ENCODE data around the gene TMPRSS11D. TPM values are rescaled to one million over a fixed set of nuclear protein-coding genes. Genes with fewer than 3 reads are reported as not detected.

The TMPRSS11D gene
- total RNA-seq, 1 donor from 2014 or later = not detected

- TF ChIP-seq, protein P1, sequence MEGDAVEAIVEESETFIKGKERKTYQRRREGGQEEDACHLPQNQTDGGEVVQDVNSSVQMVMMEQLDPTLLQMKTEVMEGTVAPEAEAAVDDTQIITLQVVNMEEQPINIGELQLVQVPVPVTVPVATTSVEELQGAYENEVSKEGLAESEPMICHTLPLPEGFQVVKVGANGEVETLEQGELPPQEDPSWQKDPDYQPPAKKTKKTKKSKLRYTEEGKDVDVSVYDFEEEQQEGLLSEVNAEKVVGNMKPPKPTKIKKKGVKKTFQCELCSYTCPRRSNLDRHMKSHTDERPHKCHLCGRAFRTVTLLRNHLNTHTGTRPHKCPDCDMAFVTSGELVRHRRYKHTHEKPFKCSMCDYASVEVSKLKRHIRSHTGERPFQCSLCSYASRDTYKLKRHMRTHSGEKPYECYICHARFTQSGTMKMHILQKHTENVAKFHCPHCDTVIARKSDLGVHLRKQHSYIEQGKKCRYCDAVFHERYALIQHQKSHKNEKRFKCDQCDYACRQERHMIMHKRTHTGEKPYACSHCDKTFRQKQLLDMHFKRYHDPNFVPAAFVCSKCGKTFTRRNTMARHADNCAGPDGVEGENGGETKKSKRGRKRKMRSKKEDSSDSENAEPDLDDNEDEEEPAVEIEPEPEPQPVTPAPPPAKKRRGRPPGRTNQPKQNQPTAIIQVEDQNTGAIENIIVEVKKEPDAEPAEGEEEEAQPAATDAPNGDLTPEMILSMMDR (IDR thresholded peaks at IDR 0.05) = no peak
- intact Hi-C loops (cut with DNase I) = no loop called here
- H3K9me3 ChIP-seq = no peaks in the 10 kb centered on the region
- ATAC-seq (no peak), DNase-seq (no peak)
- no peaks in the 10 kb centered on the region for H3K36me3 ChIP-seq
- H3K27ac ChIP-seq = no peak overlapping the region
- no peaks in the 10 kb centered on the region for H3K4me1 ChIP-seq
- no peaks in the 10 kb centered on the region for H3K27me3 ChIP-seq
- no peak overlapping the region for H3K4me3 ChIP-seq
Observed at GRCh38 chr4:67886281-67886680, 2.5 kb upstream of the TMPRSS11D start.

DNA sequence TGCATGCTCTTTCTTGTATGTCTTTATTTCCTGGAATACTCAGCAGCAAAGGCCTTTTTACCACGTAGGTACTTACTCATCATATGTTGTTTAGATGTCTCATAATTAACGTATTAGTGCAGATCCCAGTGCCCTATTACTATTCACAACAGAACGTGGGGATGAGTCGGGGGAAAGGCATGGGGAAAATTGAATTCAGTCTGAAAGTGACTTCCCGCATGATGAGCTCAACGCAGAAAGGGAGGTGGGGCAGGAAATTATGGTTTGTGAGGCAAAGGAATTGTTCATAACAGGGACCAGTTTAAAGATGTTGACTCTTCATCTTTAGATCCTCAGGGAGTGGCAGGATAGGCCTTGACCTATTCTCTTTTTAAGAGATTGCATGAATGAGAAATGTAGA is 2.0 kb upstream of the TMPRSS11D start:
- Histone ChIP-seq H3K36me3 (no peaks in the 10 kb centered on the region), H3K4me1 (no peaks in the 10 kb centered on the region), H3K27me3 (no peaks in the 10 kb centered on the region), H3K9me3 (no peaks in the 10 kb centered on the region), H3K4me3 (no peak overlapping the region), H3K27ac (no peak overlapping the region)
- TF ChIP-seq, protein P1 (IDR thresholded peaks at IDR 0.05) = no peak
- intact Hi-C loops (cut with DNase I) = no loop called here
- ATAC-seq (no peak), DNase-seq (no peak)

DNA sequence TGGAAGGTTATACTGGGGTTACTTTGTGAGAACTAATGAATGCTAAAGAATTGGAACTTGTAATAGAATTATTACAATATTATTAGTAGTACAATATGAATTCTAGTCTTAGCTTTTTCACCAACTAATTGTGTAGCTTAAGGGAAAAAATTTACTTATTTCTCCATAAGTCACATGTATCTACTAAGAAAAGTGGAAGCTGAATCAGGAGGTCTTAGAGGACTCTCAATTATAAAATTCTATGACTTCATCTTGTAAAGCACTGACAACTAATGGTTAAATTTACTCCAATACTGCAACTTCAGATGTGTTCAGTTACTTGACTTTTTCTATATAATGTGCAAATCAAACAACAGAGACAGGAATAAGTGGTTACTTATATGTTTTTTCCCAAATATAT is 899 bp upstream of the TMPRSS11D start:
- intact Hi-C loops (cut with DNase I) = no loop called here

DNA sequence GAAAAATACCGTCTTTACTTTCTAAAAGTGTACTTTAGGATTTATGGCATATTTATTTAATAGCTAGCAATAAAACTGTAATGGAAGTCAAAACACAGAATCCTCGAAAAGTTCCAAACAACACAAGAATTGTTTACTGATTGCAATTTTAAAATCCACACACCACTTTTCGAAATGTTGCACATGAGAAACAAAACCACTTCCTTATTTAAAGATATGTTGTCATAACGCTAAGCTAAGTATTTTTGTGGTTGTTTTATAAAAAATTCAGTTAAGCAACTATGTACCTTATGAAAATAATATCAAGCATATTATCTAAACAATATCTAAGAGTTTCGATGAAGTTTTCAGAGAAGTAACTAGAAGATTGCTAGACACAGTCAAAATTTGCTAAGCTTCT is 344 bp downstream of the TMPRSS11D start:
- H3K4me3 ChIP-seq = no peak overlapping the region
- no peaks in the 10 kb centered on the region for H3K4me1 ChIP-seq
- intact Hi-C loops (cut with DNase I) = no loop called here
- H3K36me3 ChIP-seq = no peaks in the 10 kb centered on the region
- DNase-seq = no peak
- no peaks in the 10 kb centered on the region for H3K9me3 ChIP-seq
- no peaks in the 10 kb centered on the region for H3K27me3 ChIP-seq
- ATAC-seq = no peak
- H3K27ac ChIP-seq = no peak overlapping the region
- TF ChIP-seq, protein P1 (IDR thresholded peaks at IDR 0.05) = no peak

More for the DNA sequence above, 899 bp upstream of the TMPRSS11D start:
- TF ChIP-seq, protein P1 (IDR thresholded peaks at IDR 0.05) = no peak
- H3K4me1 ChIP-seq = no peaks in the 10 kb centered on the region
- H3K4me3 ChIP-seq = no peak overlapping the region
- no peaks in the 10 kb centered on the region for H3K27me3 ChIP-seq
- no peak for ATAC-seq
- DNase-seq = no peak
- H3K27ac ChIP-seq = no peak overlapping the region
- H3K9me3 ChIP-seq = no peaks in the 10 kb centered on the region
- no peaks in the 10 kb centered on the region for H3K36me3 ChIP-seq

GRCh38 chr4:67880866-67881610 is 2.8 kb downstream of the TMPRSS11D start:
- intact Hi-C loops (cut with DNase I) = no loop called here
- Histone ChIP-seq H3K4me1 (no peaks in the 10 kb centered on the region), H3K27ac (no peak overlapping the region), H3K9me3 (no peaks in the 10 kb centered on the region), H3K27me3 (no peaks in the 10 kb centered on the region), H3K36me3 (no peaks in the 10 kb centered on the region), H3K4me3 (no peak overlapping the region)
- TF ChIP-seq, protein P1 (IDR thresholded peaks at IDR 0.05) = no peak
- ATAC-seq = no peak
- no peak for DNase-seq
